Measurements from ENCODE around the gene TRIM71.

TRIM71 gene

GRCh38 chr3:32869513-32870047, 51.8 kb downstream of the TRIM71 start:
- Histone ChIP-seq H2BK120ac (ENCODE audit: low read depth, low read length) (no peak overlapping the region), H3K9me3 (ENCODE audit: control insufficient read depth, low read length) (no peaks in the 10 kb centered on the region), H2BK12ac (ENCODE audit: low read length in 2 of 2) (no peak overlapping the region), H3K27me3 (ENCODE audit: control insufficient read depth in 1 of 2, insufficient read depth in 1 of 2, low read length in 2 of 2) (peaks cover 13 to 23% of the 10 kb centered on the region in 2 experiments), H2AFZ (ENCODE audit: low read depth, low read length) (no peak overlapping the region), H3K4me1 (ENCODE audit: control insufficient read depth, insufficient read depth, low read depth, low read length) (peaks cover 6% of the 10 kb centered on the region), H3K4me2 (ENCODE audit: low read length, poor library complexity, severe bottlenecking) (no peak overlapping the region), H3K18ac (ENCODE audit: low read depth in 1 of 2, low read length in 2 of 2) (no peak overlapping the region), H3K9ac (ENCODE audit: low read length) (no peak overlapping the region), H3K27ac (ENCODE audit: low read length, poor library complexity, severe bottlenecking) (no peak overlapping the region), H3K36me3 (ENCODE audit: control insufficient read depth in 1 of 2, insufficient read depth in 2 of 2, low read depth in 1 of 2, low read length in 2 of 2) (no peaks in the 10 kb centered on the region), H4K8ac (ENCODE audit: low read length) (no peak overlapping the region), H2BK5ac (ENCODE audit: low read depth, low read length, poor library complexity, severe bottlenecking) (no peak overlapping the region), H2AK5ac (ENCODE audit: low read length, severe bottlenecking) (no peak overlapping the region), H3K4me3 (ENCODE audit: insufficient read depth in 1 of 2, low read depth in 1 of 2, low read length in 2 of 2) (no peak overlapping the region), H2BK15ac (ENCODE audit: low read depth, poor library complexity, severe bottlenecking) (no peak overlapping the region), H3K4ac (ENCODE audit: low read depth in 1 of 2, low read length in 2 of 2) (no peak overlapping the region), H3K79me1 (replicated peaks; ENCODE audit: low read length, poor library complexity, severe bottlenecking) (no peaks in the 10 kb centered on the region), H4K91ac (ENCODE audit: low read length) (no peak overlapping the region), H3K23ac (ENCODE audit: low read length in 2 of 2) (no peak overlapping the region), H3K14ac (ENCODE audit: low read length in 2 of 2) (no peak overlapping the region)
- WGBS: 22% methylated on average over 12 of the region's 15 CpGs
- no peak for DNase-seq

GRCh38 chr3:32870373-32871095, 52.7 kb downstream of the TRIM71 start:
- no peak overlapping the region for H3K4ac ChIP-seq (ENCODE audit: low read depth in 1 of 2, low read length in 2 of 2)
- 86% methylated on average over 10 of the region's 10 CpGs for WGBS

GRCh38 chr3:32871273-32871672, 53.5 kb downstream of the TRIM71 start:
- WGBS: 73% methylated on average over 6 of the region's 7 CpGs
- H3K18ac ChIP-seq (ENCODE audit: low read depth in 1 of 2, low read length in 2 of 2): no peak overlapping the region

More at GRCh38 chr3:32870373-32871095, 52.7 kb downstream of the TRIM71 start:
- Histone ChIP-seq H2BK120ac (ENCODE audit: low read depth, low read length) (no peak overlapping the region), H3K18ac (ENCODE audit: low read depth in 1 of 2, low read length in 2 of 2) (no peak overlapping the region), H3K36me3 (ENCODE audit: control insufficient read depth in 1 of 2, insufficient read depth in 2 of 2, low read depth in 1 of 2, low read length in 2 of 2) (no peaks in the 10 kb centered on the region), H3K27ac (ENCODE audit: low read length, poor library complexity, severe bottlenecking) (no peak overlapping the region), H4K8ac (ENCODE audit: low read length) (no peak overlapping the region), H3K23ac (ENCODE audit: low read length in 2 of 2) (no peak overlapping the region), H2AK5ac (ENCODE audit: low read length, severe bottlenecking) (no peak overlapping the region), H2BK15ac (ENCODE audit: low read depth, poor library complexity, severe bottlenecking) (no peak overlapping the region), H3K9ac (ENCODE audit: low read length) (no peak overlapping the region), H3K79me1 (replicated peaks; ENCODE audit: low read length, poor library complexity, severe bottlenecking) (no peaks in the 10 kb centered on the region), H2BK5ac (ENCODE audit: low read depth, low read length, poor library complexity, severe bottlenecking) (no peak overlapping the region), H2AFZ (ENCODE audit: low read depth, low read length) (no peak overlapping the region), H3K4me1 (ENCODE audit: control insufficient read depth, insufficient read depth, low read depth, low read length) (peaks cover 7% of the 10 kb centered on the region), H3K4me2 (ENCODE audit: low read length, poor library complexity, severe bottlenecking) (no peak overlapping the region), H3K4me3 (ENCODE audit: insufficient read depth in 1 of 2, low read depth in 1 of 2, low read length in 2 of 2) (no peak overlapping the region), H4K91ac (ENCODE audit: low read length) (no peak overlapping the region), H3K27me3 (ENCODE audit: control insufficient read depth in 1 of 2, insufficient read depth in 1 of 2, low read length in 2 of 2) (peaks cover 13 to 23% of the 10 kb centered on the region in 2 experiments), H3K9me3 (ENCODE audit: control insufficient read depth, low read length) (no peaks in the 10 kb centered on the region), H2BK12ac (ENCODE audit: low read length in 2 of 2) (no peak overlapping the region), H3K14ac (ENCODE audit: low read length in 2 of 2) (no peak overlapping the region)
- DNase-seq: no peak

GRCh38 chr3:32872487-32873382, 54.9 kb downstream of the TRIM71 start:
- no peak overlapping the region for H3K18ac ChIP-seq (ENCODE audit: low read depth in 1 of 2, low read length in 2 of 2)
- H3K4ac ChIP-seq (ENCODE audit: low read depth in 1 of 2, low read length in 2 of 2): no peak overlapping the region
- H3K79me1 ChIP-seq (replicated peaks; ENCODE audit: low read length, poor library complexity, severe bottlenecking): no peaks in the 10 kb centered on the region
- H3K14ac ChIP-seq (ENCODE audit: low read length in 2 of 2): peak overlapping the region in 1 of 2 experiments; percentile 18
- H3K27me3 ChIP-seq (ENCODE audit: control insufficient read depth in 1 of 2, insufficient read depth in 1 of 2, low read length in 2 of 2): peaks cover 13 to 23% of the 10 kb centered on the region in 2 experiments
- H2BK12ac ChIP-seq (ENCODE audit: low read length in 2 of 2): no peak overlapping the region
- H4K91ac ChIP-seq (ENCODE audit: low read length): no peak overlapping the region
- no peak overlapping the region for H2AFZ ChIP-seq (ENCODE audit: low read depth, low read length)
- no peak overlapping the region for H3K4me2 ChIP-seq (ENCODE audit: low read length, poor library complexity, severe bottlenecking)
- H2AK5ac ChIP-seq (ENCODE audit: low read length, severe bottlenecking): no peak overlapping the region
- no peaks in the 10 kb centered on the region for H3K36me3 ChIP-seq (ENCODE audit: control insufficient read depth in 1 of 2, insufficient read depth in 2 of 2, low read depth in 1 of 2, low read length in 2 of 2)
- peaks cover 10% of the 10 kb centered on the region for H3K4me1 ChIP-seq (ENCODE audit: control insufficient read depth, insufficient read depth, low read depth, low read length)
- H3K27ac ChIP-seq (ENCODE audit: low read length, poor library complexity, severe bottlenecking): no peak overlapping the region
- DNase-seq: no peak
- H3K9ac ChIP-seq (ENCODE audit: low read length): no peak overlapping the region
- H3K9me3 ChIP-seq (ENCODE audit: control insufficient read depth, low read length): no peaks in the 10 kb centered on the region
- H2BK120ac ChIP-seq (ENCODE audit: low read depth, low read length): no peak overlapping the region
- no peak overlapping the region for H2BK5ac ChIP-seq (ENCODE audit: low read depth, low read length, poor library complexity, severe bottlenecking)
- no peak overlapping the region for H3K4me3 ChIP-seq (ENCODE audit: insufficient read depth in 1 of 2, low read depth in 1 of 2, low read length in 2 of 2)
- no peak overlapping the region for H3K23ac ChIP-seq (ENCODE audit: low read length in 2 of 2)
- 88% methylated on average over 2 of the region's 6 CpGs for WGBS
- no peak overlapping the region for H2BK15ac ChIP-seq (ENCODE audit: low read depth, poor library complexity, severe bottlenecking)
- H4K8ac ChIP-seq (ENCODE audit: low read length): no peak overlapping the region

More at GRCh38 chr3:32871273-32871672, 53.5 kb downstream of the TRIM71 start:
- Histone ChIP-seq H2BK120ac (ENCODE audit: low read depth, low read length) (no peak overlapping the region), H3K4me1 (ENCODE audit: control insufficient read depth, insufficient read depth, low read depth, low read length) (peaks cover 10% of the 10 kb centered on the region), H3K4ac (ENCODE audit: low read depth in 1 of 2, low read length in 2 of 2) (no peak overlapping the region), H2AK5ac (ENCODE audit: low read length, severe bottlenecking) (no peak overlapping the region), H3K36me3 (ENCODE audit: control insufficient read depth in 1 of 2, insufficient read depth in 2 of 2, low read depth in 1 of 2, low read length in 2 of 2) (no peaks in the 10 kb centered on the region), H3K4me3 (ENCODE audit: insufficient read depth in 1 of 2, low read depth in 1 of 2, low read length in 2 of 2) (no peak overlapping the region), H3K9ac (ENCODE audit: low read length) (no peak overlapping the region), H2BK12ac (ENCODE audit: low read length in 2 of 2) (no peak overlapping the region), H4K91ac (ENCODE audit: low read length) (no peak overlapping the region), H2BK5ac (ENCODE audit: low read depth, low read length, poor library complexity, severe bottlenecking) (no peak overlapping the region), H3K9me3 (ENCODE audit: control insufficient read depth, low read length) (no peaks in the 10 kb centered on the region), H3K79me1 (replicated peaks; ENCODE audit: low read length, poor library complexity, severe bottlenecking) (no peaks in the 10 kb centered on the region), H3K4me2 (ENCODE audit: low read length, poor library complexity, severe bottlenecking) (no peak overlapping the region), H3K27ac (ENCODE audit: low read length, poor library complexity, severe bottlenecking) (no peak overlapping the region), H3K27me3 (ENCODE audit: control insufficient read depth in 1 of 2, insufficient read depth in 1 of 2, low read length in 2 of 2) (peaks cover 13 to 23% of the 10 kb centered on the region in 2 experiments), H2AFZ (ENCODE audit: low read depth, low read length) (no peak overlapping the region), H2BK15ac (ENCODE audit: low read depth, poor library complexity, severe bottlenecking) (no peak overlapping the region), H4K8ac (ENCODE audit: low read length) (no peak overlapping the region), H3K14ac (ENCODE audit: low read length in 2 of 2) (no peak overlapping the region), H3K23ac (ENCODE audit: low read length in 2 of 2) (no peak overlapping the region)
- DNase-seq: no peak
